WERI-Rb-1 (cell line): ENCODE results near the gene RGR.
A peak's percentile ranks its signal among the peaks of the same experiment; 100 is the strongest.

Experiments
- DNase-seq: peaks from one replicate; pipeline ENCODE4 v3.0.0-alpha.2; 2020
- H3K27ac ChIP-seq: fragments of 250-450 bp; sonication (Bioruptor Pico); 2 replicates; pipeline ENCODE4 v1.5.1; 2020; ENCODE audit warnings: mild to moderate bottlenecking, moderate library complexity
- H3K27me3 ChIP-seq: fragments of 250-450 bp; sonication (Bioruptor Pico); 2 replicates; pipeline ENCODE4 v1.5.1; 2021; ENCODE audit warnings: mild to moderate bottlenecking, low read depth, moderate library complexity; ENCODE audit not compliant: insufficient read depth, severe bottlenecking
- H3K36me3 ChIP-seq: fragments of 250-450 bp; sonication (Bioruptor Pico); 2 replicates; pipeline ENCODE4 v1.5.1; 2020; ENCODE audit warnings: mild to moderate bottlenecking, moderate library complexity
- H3K4me3 ChIP-seq: 2 replicates; pipeline ENCODE4 v1.5.1; 2011; ENCODE audit warnings: low read depth, mild to moderate bottlenecking, control low read depth, low read length
- H3K9me3 ChIP-seq: fragments of 250-450 bp; sonication (Bioruptor Pico); 2 replicates; pipeline ENCODE4 v1.5.1; 2021; ENCODE audit warnings: mild to moderate bottlenecking, moderate library complexity; ENCODE audit not compliant: severe bottlenecking
- TF ChIP-seq, protein P1 (sequence below): IDR thresholded peaks from 2 replicates; pipeline ENCODE4 v1.5.1; 2011; ENCODE audit warnings: low read depth, mild to moderate bottlenecking, control low read depth, inconsistent platforms, low read length

Gene RGR

DNA sequence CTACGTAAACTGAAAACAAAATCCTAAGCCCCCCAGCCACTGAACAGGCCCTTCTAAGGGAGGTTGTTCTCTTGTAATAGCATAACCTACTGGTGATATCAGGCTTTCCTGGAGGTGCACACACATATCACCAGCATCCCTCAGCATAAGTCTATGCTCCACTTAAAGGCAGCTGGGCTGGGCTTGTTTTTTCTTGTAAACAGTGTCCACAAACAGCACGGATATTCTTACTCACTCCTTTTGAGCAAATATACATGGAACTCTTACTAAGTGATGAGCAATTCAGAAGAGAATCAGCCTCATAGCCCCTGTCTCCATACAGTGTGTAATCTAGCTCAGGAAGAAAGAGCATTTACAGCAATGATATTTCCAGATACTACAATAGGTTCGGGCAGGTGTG is 5.9 kb upstream of the RGR start:
- no peaks in the 10 kb centered on the region for H3K9me3 ChIP-seq
- H3K27ac ChIP-seq, result no peak overlapping the region

DNA sequence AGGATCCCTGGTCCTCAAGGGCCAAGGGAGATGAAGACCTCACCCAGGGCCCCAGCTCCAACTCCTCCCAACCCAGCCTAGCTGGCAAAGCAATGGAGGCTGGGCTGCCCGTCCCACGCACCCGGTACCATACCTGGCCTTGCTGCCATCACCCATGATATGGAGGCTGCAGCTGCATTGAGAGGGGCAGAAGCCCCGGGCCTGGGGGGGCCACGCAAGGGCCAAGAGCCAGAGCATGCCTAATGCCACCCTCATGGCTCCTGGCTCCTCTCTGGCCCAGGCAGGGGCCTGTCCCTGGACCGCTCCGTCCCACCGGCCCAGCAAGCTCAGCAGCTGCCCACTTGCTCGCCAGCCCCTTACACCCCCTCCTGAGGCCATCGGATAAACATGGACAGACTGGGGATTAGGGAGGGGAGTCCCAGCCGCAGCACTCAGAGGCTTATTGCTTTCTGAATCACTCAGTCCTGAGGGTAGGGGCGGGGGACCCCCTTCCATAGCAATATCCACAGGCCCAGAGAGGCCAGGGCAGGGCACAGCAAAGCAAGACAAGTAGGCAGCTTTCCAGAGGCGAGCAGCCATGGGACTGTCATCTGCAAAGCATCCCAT is 3.6 kb upstream of the RGR start, which contains the start of gene LRIT1:
LRIT1 (minus strand) TSS at position 362 of the 606 bp plus-strand sequence; CDS start at position 255, 107 bp downstream.
- Histone ChIP-seq H3K9me3 (no peaks in the 10 kb centered on the region), H3K27me3 (no peaks in the 10 kb centered on the region), H3K27ac (peak within 1 kb of the TSS; percentile 84), H3K4me3 (peak within 1 kb of the TSS; percentile 33), H3K36me3 (no peaks in the 10 kb centered on the region)
- peak; percentile 94 for DNase-seq
- TF ChIP-seq, protein P1, sequence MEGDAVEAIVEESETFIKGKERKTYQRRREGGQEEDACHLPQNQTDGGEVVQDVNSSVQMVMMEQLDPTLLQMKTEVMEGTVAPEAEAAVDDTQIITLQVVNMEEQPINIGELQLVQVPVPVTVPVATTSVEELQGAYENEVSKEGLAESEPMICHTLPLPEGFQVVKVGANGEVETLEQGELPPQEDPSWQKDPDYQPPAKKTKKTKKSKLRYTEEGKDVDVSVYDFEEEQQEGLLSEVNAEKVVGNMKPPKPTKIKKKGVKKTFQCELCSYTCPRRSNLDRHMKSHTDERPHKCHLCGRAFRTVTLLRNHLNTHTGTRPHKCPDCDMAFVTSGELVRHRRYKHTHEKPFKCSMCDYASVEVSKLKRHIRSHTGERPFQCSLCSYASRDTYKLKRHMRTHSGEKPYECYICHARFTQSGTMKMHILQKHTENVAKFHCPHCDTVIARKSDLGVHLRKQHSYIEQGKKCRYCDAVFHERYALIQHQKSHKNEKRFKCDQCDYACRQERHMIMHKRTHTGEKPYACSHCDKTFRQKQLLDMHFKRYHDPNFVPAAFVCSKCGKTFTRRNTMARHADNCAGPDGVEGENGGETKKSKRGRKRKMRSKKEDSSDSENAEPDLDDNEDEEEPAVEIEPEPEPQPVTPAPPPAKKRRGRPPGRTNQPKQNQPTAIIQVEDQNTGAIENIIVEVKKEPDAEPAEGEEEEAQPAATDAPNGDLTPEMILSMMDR, result no peak

More for the DNA sequence above, 5.9 kb upstream of the RGR start:
- Histone ChIP-seq H3K27me3 (no peaks in the 10 kb centered on the region), H3K36me3 (no peaks in the 10 kb centered on the region), H3K4me3 (no peak overlapping the region)
- DNase-seq, result no peak
- TF ChIP-seq, protein P1, result no peak

DNA sequence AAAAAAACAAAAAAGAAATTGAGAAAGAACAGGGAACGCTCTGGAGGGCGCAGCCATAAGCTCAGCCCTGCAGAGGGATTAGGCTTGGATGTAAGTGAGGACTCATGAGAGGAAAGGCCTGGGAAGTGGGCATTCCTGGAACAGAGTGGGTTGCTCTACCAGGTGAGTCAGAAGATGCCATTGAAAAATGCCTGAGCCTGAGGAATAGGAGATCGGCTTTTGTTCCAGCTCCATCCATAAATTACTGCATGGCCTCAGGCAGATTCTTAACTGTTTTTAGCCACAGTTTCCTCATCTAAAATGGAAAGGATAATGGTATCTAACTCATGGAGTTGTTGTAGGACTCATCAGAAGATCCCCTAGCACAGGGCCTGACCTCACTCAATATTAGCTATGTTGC is 1.1 kb upstream of the RGR start:
- Histone ChIP-seq H3K4me3 (no peak overlapping the region), H3K27me3 (no peaks in the 10 kb centered on the region), H3K27ac (peak overlapping the region; percentile 91), H3K9me3 (no peaks in the 10 kb centered on the region), H3K36me3 (no peaks in the 10 kb centered on the region)
- TF ChIP-seq, protein P1, result no peak
- DNase-seq, result no peak

DNA sequence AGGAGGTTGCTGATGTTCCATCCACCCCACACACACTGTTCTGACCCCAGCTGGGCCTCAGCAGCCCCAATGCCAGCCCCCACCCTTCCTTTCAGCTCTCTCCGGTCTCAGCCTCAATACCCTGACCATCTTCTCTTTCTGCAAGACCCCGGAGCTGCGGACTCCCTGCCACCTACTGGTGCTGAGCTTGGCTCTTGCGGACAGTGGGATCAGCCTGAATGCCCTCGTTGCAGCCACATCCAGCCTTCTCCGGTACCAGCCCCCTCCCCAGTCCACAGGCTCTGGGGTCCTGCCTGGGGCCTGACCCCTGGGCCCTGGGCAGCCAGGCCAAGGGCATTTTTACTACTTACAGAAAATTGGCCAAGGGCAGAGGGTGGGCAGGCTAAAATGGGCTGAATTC is 2.6 kb downstream of the RGR start:
- H3K27ac ChIP-seq, result no peak overlapping the region
- no peaks in the 10 kb centered on the region for H3K27me3 ChIP-seq
- no peaks in the 10 kb centered on the region for H3K9me3 ChIP-seq
- no peak for DNase-seq
- TF ChIP-seq, protein P1, result no peak
- H3K4me3 ChIP-seq, result no peak overlapping the region
- no peaks in the 10 kb centered on the region for H3K36me3 ChIP-seq

DNA sequence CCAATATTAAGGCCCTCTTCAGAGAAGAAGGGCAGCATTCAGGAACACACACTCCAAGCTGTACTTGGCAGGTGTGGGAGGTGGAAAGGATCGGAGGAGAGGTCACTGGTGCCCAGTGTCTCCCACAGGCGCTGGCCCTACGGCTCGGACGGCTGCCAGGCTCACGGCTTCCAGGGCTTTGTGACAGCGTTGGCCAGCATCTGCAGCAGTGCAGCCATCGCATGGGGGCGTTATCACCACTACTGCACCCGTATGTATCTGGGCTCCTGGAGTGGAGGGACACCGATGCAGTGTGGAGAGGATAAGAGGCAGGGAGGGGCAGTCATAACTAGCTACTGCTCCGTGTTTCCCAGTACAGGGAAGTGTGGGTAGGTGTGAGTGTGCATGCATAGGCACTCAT is 3.9 kb downstream of the RGR start:
- no peaks in the 10 kb centered on the region for H3K9me3 ChIP-seq
- no peak overlapping the region for H3K27ac ChIP-seq
- no peaks in the 10 kb centered on the region for H3K27me3 ChIP-seq
- H3K36me3 ChIP-seq, result no peaks in the 10 kb centered on the region
- TF ChIP-seq, protein P1, result no peak
- no peak overlapping the region for H3K4me3 ChIP-seq
- no peak for DNase-seq
